Effector CD4-positive, alpha-beta T cell (primary cell): ENCODE measurements around the gene TMEM270.
"Not testable (repeated sequence)": the region's sequence is repeated elsewhere in the genome, so short reads cannot be mapped to it uniquely, and the experiment has no call there.

Experiments used
- DNase-seq: peaks from one replicate; pipeline ENCODE4 v3.0.0-alpha.2; 2020

TMEM270 gene

DNA sequence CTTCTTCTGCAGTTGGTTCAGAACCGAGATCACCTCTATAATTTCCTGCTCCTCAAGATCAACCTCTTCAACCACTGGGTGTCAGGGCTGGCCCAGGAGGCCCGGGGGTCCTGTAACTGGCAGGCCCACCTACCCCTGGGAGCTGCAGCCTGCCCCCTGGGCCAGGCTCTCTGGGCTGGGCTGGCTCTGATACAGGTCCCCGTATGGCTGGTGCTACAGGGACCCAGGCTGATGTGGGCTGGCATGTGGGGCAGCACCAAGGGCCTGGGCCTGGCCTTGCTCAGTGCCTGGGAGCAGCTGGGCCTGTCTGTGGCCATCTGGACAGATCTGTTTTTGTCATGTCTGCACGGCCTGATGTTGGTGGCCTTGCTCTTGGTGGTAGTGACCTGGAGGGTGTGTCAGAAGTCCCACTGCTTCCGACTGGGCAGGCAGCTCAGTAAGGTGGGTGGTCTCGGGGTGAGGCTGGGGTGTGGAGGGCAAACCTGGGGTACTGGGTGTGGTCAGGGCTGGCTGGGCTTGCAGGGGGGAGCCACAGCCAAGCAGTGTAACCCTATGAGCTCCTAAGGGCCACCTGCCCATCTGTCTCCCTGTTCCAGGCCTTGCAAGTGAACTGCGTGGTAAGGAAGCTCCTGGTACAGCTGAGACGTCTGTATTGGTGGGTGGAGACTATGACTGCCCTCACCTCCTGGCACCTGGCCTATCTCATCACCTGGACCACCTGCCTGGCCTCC is 4.2 kb downstream of the TMEM270 start:
- no peak for DNase-seq

GRCh38 chr7:73865738-73866445 is 4.9 kb downstream of the TMEM270 start:
- DNase-seq: no peak

GRCh38 chr7:73866446-73866767 is 5.4 kb downstream of the TMEM270 start:
- DNase-seq: no peak

DNA sequence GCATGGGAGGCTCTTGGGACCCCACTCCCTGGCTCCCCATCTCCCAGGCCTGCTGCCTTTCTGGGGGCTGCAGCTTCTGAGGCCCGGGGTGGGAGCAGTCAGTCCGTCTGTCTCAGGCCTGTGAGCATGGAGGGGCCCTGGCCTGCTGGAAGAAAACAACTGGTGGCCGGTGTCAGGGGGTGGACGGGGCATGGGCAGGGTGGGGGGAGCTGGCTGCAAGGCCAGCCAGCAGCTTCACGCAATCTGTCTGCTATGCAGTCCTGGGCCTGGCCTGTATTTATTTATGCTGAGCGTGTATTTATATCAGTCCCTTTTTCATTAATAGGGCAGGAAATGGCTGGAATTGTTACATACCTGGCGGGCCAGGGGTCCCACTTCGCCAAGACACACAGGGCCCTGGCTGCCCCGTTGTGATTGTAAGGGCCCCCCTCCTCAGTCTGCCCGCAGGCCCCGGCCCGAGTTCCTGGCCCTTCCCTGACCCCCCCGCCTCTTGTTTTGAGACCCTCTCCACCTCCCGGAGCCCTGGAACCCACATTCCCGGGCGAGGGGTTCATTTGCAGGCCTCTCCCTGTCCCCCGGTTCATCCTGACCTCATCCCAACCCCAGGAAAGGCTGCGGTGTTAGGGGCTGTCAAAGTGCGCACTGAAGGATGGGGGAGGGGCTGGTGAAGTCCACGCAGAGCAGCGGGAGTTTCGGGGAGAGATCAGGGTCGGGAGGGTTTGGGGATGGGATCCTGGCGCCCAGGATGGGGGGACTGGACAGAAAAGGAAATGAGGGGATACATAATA is 8.2 kb downstream of the TMEM270 start:
- DNase-seq: no peak

GRCh38 chr7:73870041-73870492 is 9.1 kb downstream of the TMEM270 start:
- no peak for DNase-seq

DNA sequence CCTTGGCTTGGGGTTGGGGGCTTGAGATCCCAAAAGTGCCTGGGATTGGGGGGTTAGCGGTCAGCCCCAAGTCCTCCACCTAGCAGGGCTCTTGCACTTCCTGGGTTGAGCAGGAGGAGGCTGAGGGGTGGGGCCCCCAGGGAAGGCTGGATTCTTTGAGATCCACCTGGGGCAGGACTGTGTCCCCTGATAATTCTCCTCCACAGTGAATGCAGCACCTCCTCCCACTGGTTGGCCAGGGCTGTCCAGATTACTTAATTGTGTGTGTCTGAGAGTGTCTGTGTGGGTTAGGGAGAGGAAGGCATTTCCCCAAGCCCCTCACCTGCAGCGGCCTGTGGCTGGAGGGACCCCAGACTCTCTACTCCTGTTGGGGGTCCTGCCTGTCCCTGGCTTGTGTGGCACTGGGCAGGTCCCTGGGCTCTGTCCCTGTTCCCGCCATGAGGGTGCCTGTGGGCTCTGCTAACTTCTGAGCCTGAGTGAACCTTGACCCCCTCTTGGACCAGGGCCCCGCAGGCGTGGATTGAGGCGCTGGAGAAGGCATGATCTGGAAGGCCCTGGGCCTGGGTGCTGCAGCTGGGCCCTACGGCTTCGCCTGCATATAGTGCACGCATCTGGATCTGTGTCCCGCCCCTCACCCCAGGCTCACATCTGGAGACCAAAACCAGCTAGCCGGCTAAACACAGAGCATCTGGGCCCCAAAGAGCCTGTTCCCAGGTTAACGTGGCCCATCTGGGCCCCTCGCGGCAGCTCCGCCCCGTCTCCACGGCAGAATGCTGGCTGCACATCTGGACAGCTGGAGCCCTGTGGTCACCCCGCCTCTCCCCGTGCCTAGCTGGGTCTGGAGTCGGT is 10.4 kb downstream of the TMEM270 start:
- no peak for DNase-seq

DNA sequence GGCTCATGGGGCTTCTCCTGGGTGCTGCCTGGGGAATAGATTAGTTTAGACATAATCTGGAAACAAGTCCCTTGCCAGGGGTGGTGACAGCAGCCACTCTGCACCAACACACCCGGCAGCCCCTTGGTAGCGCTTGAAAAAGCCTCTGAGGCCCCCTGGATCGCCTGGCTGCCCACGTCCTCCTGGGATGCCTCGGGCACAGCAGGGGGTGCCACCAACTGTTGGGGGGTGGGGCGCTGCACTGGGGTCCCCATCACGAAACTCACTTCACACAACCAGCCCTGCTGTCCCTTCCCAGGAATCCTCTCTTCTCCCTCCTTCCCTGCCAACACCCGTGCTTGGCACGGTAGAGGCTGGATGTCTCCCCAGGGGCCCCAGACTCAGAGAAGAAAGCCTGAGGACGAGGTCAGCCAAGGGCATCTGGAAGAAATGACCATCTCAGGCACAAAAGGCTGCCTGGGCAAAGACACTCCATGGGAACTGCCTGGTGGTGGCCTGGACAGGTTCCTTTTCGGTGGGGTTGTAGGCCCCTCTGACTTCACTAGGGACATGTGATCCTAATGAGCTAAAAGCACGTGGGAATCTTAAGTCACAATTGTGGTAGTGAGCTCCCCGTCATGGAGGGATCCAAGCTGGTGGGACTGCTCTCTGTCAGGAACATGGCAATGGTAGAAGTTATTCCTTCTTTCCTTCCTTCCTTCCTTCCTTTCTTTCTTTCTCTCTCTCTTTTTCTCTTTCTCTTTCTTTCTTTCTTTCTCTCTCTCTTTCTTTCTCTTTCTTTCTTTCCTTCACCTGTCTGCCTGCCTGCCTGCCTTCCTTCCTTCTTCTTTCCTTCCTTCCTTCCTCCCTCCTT is 11.3 kb downstream of the TMEM270 start:
- DNase-seq: no peak

- DNase-seq: no peak
Measured at GRCh38 chr7:73876361-73876760, 15.4 kb downstream of the TMEM270 start.

DNA sequence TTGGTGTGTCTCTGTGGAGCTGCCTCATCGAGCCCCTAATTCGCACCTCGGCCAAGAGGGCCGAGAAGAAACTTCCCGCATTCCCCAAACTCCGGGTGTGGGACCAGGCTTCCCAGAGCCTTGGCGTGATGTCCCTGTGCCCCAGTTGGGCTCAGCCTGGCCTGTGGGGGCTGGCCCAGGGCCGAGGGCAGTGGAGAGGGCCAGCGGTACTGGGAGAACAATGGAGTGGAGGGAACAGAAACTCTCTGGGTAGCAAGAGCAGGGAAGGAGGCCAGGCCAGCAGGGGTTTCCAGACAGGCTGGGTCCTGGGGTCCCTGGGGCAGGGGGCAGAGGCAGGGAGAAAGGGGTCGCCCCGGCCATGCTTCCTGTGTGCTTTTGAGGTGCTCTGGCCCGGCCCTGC is 16.0 kb downstream of the TMEM270 start:
- no peak for DNase-seq

GRCh38 chr7:73879977-73880681 is 19.2 kb downstream of the TMEM270 start:
- DNase-seq: no peak

- no peak for DNase-seq
Measured at GRCh38 chr7:73880755-73881328, 19.9 kb downstream of the TMEM270 start.

GRCh38 chr7:73881352-73882046 is 20.5 kb downstream of the TMEM270 start:
- DNase-seq: no peak

GRCh38 chr7:73882047-73882402 is 21.1 kb downstream of the TMEM270 start:
- no peak for DNase-seq

- not testable (repeated sequence) for DNase-seq
Measured at GRCh38 chr7:73884867-73885422, 24.0 kb downstream of the TMEM270 start.

DNA sequence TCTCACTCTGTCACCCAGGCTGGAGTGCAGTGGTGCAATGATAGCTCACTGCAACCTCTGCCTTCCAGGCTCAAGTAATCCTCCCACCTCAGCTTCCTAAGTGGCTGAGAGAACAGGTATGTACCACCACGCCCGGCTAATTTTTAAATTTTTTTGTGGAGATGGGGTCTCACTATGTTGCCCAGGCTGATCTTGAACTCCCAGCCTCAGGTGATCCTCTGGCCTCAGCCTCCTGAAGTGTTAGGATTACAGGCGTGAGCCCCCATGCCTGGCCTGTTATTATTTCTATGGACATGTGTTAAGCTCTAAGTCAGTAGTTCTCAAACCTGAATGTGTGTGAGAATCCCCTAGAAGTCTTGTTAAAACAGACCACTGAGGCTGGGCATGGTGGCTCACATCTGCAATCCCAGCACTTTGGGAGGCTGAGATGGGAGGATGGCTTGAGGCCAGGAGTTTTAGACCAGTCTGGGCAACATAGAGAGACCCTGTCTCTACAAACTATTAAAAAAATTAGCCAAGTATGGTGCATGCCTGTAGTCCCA is 24.5 kb downstream of the TMEM270 start:
- no peak for DNase-seq

DNA sequence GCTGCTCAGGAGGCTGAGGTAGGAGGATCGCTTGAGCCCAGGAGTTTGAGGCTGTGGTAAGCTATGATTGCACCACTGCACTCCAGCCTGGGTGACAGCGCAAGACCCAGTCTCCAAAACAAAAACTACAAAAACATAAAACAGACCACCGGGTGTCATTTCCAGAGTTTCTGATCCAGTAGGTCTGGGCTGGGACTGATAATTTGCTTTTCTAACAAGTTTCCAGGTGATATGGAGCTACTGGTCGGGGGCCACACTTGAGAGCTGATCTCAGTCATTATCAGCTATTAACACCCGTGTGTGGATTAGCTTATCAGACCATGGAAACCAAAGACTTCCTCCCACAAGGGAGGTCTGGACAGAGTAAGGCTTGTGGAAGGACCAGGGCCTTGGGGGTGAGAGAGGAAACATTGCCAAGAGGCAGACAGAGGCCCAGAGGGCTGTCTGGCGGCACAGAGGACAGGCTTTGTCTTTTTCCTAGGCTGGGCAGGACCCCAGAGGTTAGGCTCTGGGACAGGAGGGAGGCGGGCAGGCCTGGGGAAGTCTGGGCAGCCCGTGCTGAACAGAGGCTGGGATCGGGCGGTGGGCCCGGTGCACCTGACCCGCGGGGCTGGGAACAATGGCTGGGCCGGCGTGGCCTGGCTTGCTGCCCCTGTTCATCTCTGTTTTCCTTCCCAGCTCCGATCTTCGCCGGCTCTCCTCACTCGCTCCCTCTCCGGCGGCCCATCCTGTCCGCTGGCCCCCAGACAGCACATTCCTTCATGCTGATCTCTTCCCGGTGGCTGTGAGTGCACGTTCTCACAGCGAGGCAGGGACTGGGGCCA is 25.2 kb downstream of the TMEM270 start:
- no peak for DNase-seq

- no peak for DNase-seq
Measured at GRCh38 chr7:73887762-73888161, 26.8 kb downstream of the TMEM270 start.

- no peak for DNase-seq
Measured at GRCh38 chr7:73888959-73889358, 28.0 kb downstream of the TMEM270 start.
